HUDEP-2 (cell line): ENCODE data around the gene VPS29.
A peak's percentile ranks its signal among the peaks of the same experiment; 100 is the strongest.

Source experiments
- DNase-seq, 76 experiments: peaks; one replicate each; lab custom pipeline; 2025; ENCODE audit not compliant: unreplicated experiment in 76 of 76; lab: John Stamatoyannopoulos, UW

Gene VPS29

GRCh38 chr12:110451263-110451662 is 50.6 kb downstream of the VPS29 start:
- no peak for DNase-seq

DNA sequence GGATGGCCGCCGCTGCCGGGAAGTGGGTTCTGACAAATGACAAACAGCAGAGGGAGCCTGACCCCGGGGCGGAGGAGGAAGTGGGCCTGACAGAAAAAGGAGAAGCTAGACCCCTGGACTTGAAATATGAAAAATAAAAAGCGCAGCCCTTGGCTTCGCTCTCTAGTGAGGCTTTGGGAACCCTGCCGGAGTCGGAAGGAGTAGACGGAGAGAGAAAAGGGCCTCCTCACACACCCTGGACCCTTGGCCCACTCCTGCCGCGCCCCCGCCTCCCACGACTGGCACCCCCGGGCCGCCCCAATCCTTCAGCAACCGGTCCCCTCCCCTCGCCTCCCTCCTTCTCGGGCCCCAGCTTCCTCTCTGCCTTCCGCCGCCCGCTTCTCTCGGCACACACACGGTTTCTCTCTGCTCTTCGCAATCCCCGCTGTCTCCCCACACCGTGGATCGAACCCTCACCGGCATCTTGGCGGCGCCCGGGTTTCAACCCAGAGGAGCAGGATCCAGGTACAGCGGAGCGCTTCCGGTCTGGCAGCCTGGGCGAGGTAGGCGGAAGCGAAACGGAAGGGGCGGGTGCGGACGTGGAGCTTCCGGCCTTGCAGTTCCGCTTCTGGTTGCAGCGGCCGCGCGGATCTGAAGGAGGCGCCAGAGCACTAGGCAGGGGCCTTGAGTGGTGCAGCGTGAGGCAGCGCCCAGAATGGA is 52.0 kb downstream of the VPS29 start, which contains the start of gene ARPC3:
Gene ARPC3 (minus strand): TSS at position 539 of the 699 bp plus-strand sequence. CDS start 77 bp downstream, at position 462.
- peak in 75 of 76 experiments; percentile 50 to 95 (median 89) for DNase-seq

GRCh38 chr12:110444455-110444854 is 57.5 kb downstream of the VPS29 start:
- DNase-seq: no peak
